Psoas muscle (tissue), 8 donors: ENCODE results near the gene PYCARD. TPM values are rescaled to one million over a fixed set of nuclear protein-coding genes. Genes with fewer than 3 reads are reported as not detected.
"Not testable (repeated sequence)": the region's sequence is repeated elsewhere in the genome, so short reads cannot be mapped to it uniquely, and the experiment has no call there.

Experiments
- ATAC-seq, 4 donors: fragments of 200-7000 bp; cut with Tn5 transposase; one replicate each; pipeline ENCODE4 v1.9.1; 2020; ENCODE audit warnings: moderate library complexity in 3 of 4, mild to moderate bottlenecking in 2 of 4
- DNase-seq, 2 donors: peaks; one replicate each; pipeline ENCODE4 v3.0.0-alpha.2; 2020
- H3K27ac ChIP-seq: fragments of 200-600 bp; one replicate; pipeline ENCODE4 v1.8.0; 2022
- H3K27me3 ChIP-seq, 3 donors: fragments of 200-600 bp in 1 of 3; one replicate each; pipeline versions ENCODE4 v1.6.1 to v1.8.0; 2013 to 2022; ENCODE audit warnings: low read length in 2 of 3, mild to moderate bottlenecking in 2 of 3, moderate library complexity in 1 of 3; ENCODE audit not compliant: insufficient read depth in 3 of 3
- H3K36me3 ChIP-seq, 2 donors: fragments of 200-600 bp in 1 of 2; one replicate each; pipeline versions ENCODE4 v1.6.1 to v1.8.0; 2013 to 2022; ENCODE audit warnings: low read depth in 1 of 2, mild to moderate bottlenecking in 1 of 2, moderate library complexity in 1 of 2; ENCODE audit not compliant: insufficient read depth in 1 of 2
- H3K4me1 ChIP-seq: fragments of 200-600 bp; one replicate; pipeline ENCODE4 v1.8.0; 2022
- H3K4me3 ChIP-seq: fragments of 200-600 bp; one replicate; pipeline ENCODE4 v1.8.0; 2022; ENCODE audit warnings: mild to moderate bottlenecking
- H3K9me3 ChIP-seq: fragments of 200-600 bp; one replicate; pipeline ENCODE4 v1.8.0; 2022
- CTCF ChIP-seq: fragments of 200-600 bp; IDR thresholded peaks from one replicate; pipeline ENCODE4 v1.8.0; 2022; ENCODE audit warnings: antibody characterized with exemption
- WGBS, 3 donors: extraction: QIAGEN DNeasy Blood & Tissue Kit; methylation state at CpG; one replicate each; pipeline versions ENCODE4 v1.1.6 to v1.1.7; 2013; 5-methylcytosine and 5-hydroxymethylcytosine counted together
- intact Hi-C, 2 donors: fragments of 100-400 bp; cut with DNase I; formaldehyde crosslinking; loops; one replicate each; pipeline versions ENCODE4 v1.11.0 to v1.14.2; 2022
- polyA plus RNA-seq, 3 donors: library from polyadenylated mRNA; stranded (reverse); fragments of 200-250 nt; gene quantifications; one replicate each; pipeline ENCODE4 v1.2.3, GENCODE V29; 2013
- total RNA-seq, 4 donors: library from RNA; stranded (reverse); fragmentation: NEBNext Ultra II Directional in 2 of 4; extraction: Animal tissue kit (Norgen Biotek cat#: 25700) in 2 of 4; gene quantifications; one replicate each; pipeline versions ENCODE4 v1.2.1 to v1.2.4, GENCODE V29; 2021 to 2023
- donor health status: healthy with polysubstance abuse.
- donor health status: DM: no; HTN: no; CAD: no; lungs with moderate emphysema.
- donor health status: Bipolar disorder and iron deficiency.
- donor health status: healthy.
- donor health status: DM: yes; HTN: yes; CAD: no.
- donor health status: DM: no; HTN: no; CAD: no.
- donor health status: DM: no; HTN: no; CAD: no.
- donor health status: DM: yes; HTN: yes; CAD: no.

PYCARD gene
- total and polyA plus RNA-seq, 7 donors = 2.1 to 4.9 (median 3.1) TPM

GRCh38 chr16:31246296-31246695, 43.7 kb upstream of the PYCARD start:
- no peak for ATAC-seq
- WGBS, 3 donors = 89 to 94% (median 89%) methylated on average over 3 of the region's 3 CpGs
- Histone ChIP-seq H3K9me3 (no peaks in the 10 kb centered on the region), H3K27ac (no peak overlapping the region), H3K36me3 (no peaks in the 10 kb centered on the region), H3K4me3 (no peak overlapping the region), H3K27me3 (peaks cover 0 to 3% (median 0%) of the 10 kb centered on the region in 3 donors), H3K4me1 (no peaks in the 10 kb centered on the region)
- intact Hi-C loops = loop anchor here in 1 of 2 donors (10.0 kb wide), 1 partner anchor 149 kb away; the partner anchor contains the start of gene ITGAD
- DNase-seq = no peak
- no peak for TF ChIP-seq CTCF

DNA sequence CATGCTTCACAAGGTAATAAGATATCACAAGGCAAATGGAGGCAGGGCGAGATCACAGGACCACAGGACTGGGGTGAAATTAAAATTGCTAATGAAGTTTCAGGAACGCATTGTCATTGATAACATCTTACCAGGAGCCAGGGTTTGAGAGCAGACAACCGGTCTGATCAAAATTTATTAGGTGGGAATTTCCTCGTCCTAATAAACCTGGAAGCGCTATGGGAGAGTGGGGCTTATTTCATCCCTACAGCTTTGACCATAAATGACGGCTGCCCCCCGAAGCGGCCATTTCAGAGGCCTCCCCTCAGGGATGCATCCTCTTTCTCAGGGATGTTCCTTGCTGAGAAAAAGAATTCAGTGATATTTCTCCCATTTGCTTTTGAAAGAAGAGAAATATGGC, 43.0 kb upstream of the PYCARD start:
- not testable (repeated sequence) for H3K4me1 ChIP-seq, DNase-seq, H3K9me3 ChIP-seq, H3K27ac ChIP-seq, H3K36me3 ChIP-seq, ATAC-seq, H3K27me3 ChIP-seq, H3K4me3 ChIP-seq
- WGBS, 3 donors = 24 to 29% (median 27%) methylated on average over 8 of the region's 8 CpGs
- intact Hi-C loops = loop anchor here in 1 of 2 donors (10.0 kb wide), 1 partner anchor 149 kb away; the partner anchor contains the start of gene ITGAD

DNA sequence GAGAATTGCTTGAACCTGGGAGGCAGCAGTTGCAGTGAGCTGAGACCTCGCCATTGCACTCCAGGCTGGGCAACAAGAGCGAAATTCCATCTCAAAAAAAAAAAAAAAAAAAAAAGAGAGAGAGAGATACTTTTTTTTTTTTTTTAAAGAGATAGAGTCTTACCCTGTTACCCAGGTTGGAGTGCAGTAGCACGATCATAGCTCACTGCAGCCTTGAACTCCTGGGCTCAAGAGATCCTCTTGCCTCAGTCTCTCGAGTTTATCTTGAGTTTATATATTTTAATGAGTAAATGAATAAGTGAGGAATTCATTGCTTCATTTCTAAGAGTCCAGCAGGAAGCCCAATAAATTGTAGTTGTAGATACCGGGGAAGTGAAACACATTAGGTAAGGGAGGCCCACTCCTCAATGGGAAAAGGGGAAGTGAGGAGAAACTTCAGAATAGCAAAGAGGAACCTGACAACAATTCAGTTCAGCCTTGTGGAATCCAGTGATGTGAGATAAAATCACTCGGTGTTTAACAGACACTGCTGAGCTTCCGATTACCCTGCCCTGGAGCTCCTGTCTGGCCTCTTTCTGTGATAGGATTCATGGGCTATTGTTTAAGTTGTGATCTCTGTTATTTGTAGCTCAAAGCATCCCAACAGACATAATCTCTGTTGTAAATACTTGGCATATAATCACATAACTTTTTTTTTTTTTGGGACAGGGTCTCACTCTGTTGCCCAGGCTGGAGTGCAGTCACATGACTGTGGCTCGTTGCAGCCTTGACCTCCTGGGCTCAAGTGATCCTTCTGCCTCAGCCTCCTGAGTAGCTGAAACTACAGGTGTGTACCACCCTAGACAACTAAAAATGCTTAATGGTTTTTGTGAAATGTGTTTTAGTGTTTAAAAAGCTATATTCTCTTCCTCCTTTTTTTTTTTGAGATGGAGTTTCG, 41.4 kb upstream of the PYCARD start:
- Histone ChIP-seq H3K9me3 (no peaks in the 10 kb centered on the region), H3K4me3 (no peak overlapping the region), H3K36me3 (no peaks in the 10 kb centered on the region), H3K4me1 (no peaks in the 10 kb centered on the region), H3K27me3 (peaks cover 0 to 3% (median 0%) of the 10 kb centered on the region in 3 donors), H3K27ac (no peak overlapping the region)
- 63 to 66% (median 64%) methylated on average over 7 to 9 of the region's 9 CpGs for WGBS, 3 donors
- intact Hi-C loops = loop anchor here in 1 of 2 donors (10.0 kb wide), 1 partner anchor 151 kb away; the partner anchor contains the start of gene ITGAD
- ATAC-seq (no peak), DNase-seq (no peak)
- TF ChIP-seq CTCF = no peak

DNA sequence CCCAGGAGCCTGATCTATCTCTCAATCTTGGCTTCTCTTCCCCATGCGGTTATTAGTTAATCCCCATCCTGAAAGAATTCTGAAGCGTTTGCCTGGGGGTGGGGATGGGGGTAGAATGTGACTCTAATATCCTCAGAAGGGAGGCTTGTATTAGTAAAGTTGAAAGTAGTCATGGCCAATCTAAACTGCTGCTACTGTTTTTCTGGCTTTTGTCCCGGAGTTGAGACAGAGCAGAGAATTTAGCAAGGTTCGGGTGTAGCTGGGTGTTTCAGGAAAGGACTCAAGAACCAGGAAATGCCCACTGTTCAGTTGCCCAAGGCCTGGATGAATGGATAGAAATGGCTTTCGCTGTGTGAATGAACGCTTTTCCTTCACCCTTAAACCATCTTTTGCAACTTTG, 39.6 kb upstream of the PYCARD start:
- intact Hi-C loops = loop anchor here in 1 of 2 donors (10.0 kb wide), 1 partner anchor 153 kb away; the partner anchor contains the start of gene ITGAD
- Histone ChIP-seq H3K27ac (no peak overlapping the region), H3K4me1 (no peaks in the 10 kb centered on the region), H3K36me3 (no peaks in the 10 kb centered on the region), H3K4me3 (no peak overlapping the region), H3K27me3 (peaks cover 0 to 3% (median 0%) of the 10 kb centered on the region in 3 donors), H3K9me3 (no peaks in the 10 kb centered on the region)
- ATAC-seq = no peak
- no peak for DNase-seq
- 40 to 49% (median 46%) methylated on average over 6 of the region's 6 CpGs for WGBS, 3 donors
- TF ChIP-seq CTCF = no peak

GRCh38 chr16:31238041-31238440, 35.5 kb upstream of the PYCARD start:
- DNase-seq (no peak), ATAC-seq (no peak)
- Histone ChIP-seq H3K27me3 (no peaks in the 10 kb centered on the region), H3K9me3 (no peaks in the 10 kb centered on the region), H3K36me3 (no peaks in the 10 kb centered on the region), H3K27ac (no peak overlapping the region), H3K4me1 (no peaks in the 10 kb centered on the region), H3K4me3 (no peak overlapping the region)
- WGBS, 3 donors = 80 to 83% (median 81%) methylated on average over 4 of the region's 4 CpGs
- intact Hi-C loops = no loop called here
- TF ChIP-seq CTCF = no peak
